HCT116 (cell line): ENCODE measurements around the gene BFSP2.

ENCODE experiments used
- CEBPB ChIP-seq: IDR thresholded peaks from 2 replicates; pipeline ENCODE4 v1.6.1; 2012; ENCODE audit warnings: low read depth
- POLR2A ChIP-seq: IDR thresholded peaks from 2 replicates; pipeline ENCODE4 v1.7.0; 2011; ENCODE audit warnings: borderline replicate concordance; ENCODE audit not compliant: insufficient read depth, insufficient read length; ENCODE audit errors: extremely low read depth
- POLR2AphosphoS5 ChIP-seq: IDR thresholded peaks from 2 replicates; pipeline ENCODE4 v1.6.1; 2011; ENCODE audit warnings: mild to moderate bottlenecking, low read depth, low read length, moderate library complexity
- TCF7L2 ChIP-seq: IDR thresholded peaks from 2 replicates; pipeline ENCODE4 v1.7.0; 2011; ENCODE audit warnings: borderline replicate concordance, inconsistent platforms; ENCODE audit not compliant: insufficient read depth, insufficient read length; ENCODE audit errors: extremely low read depth
- ZFX ChIP-seq: fragments of 450-650 bp; IDR thresholded peaks from 2 replicates; pipeline ENCODE4 v1.6.1; 2017
- TF ChIP-seq, protein P1 (sequence below): IDR thresholded peaks from 2 replicates; pipeline ENCODE4 v1.6.1; 2012; ENCODE audit warnings: low read depth
- TF ChIP-seq, protein P2 (sequence below), 3 experiments: fragments of 200-600 bp in 1 of 3; sonication (generic) in 1 of 3; IDR thresholded peaks in 2 of 3; conservative IDR thresholded peaks in 1 of 3; 2 replicates each; pipeline ENCODE4 v1.5.1; 2012 to 2017; ENCODE audit warnings: low read depth in 2 of 3, low read length in 2 of 3, antibody characterized with exemption in 1 of 3, borderline replicate concordance in 1 of 3, control low read depth in 1 of 3, mild to moderate bottlenecking in 1 of 3, mixed read lengths in 1 of 3, mixed run types in 1 of 3, moderate library complexity in 1 of 3; ENCODE audit not compliant: insufficient read depth in 1 of 3

DNA sequence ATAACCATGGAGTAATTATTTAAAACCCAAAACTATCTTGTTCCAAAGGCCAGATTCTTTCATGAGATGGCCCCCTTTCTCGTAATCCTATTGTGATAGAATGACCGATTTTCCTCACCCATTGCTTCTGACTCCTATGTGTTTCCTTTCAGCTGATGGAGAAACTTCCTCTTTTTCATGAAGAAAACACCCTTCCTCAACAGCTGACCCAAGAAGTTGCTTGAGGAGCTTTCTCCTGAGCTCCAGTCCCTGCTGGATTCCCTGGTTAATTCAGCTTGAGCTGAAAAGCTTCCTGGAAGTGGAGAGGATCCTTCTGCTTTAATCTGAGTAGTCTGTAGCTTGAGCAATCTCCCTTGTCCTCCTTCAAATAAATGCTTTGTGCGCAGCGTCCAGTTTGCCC, 75.0 kb downstream of the BFSP2 start:
- TF ChIP-seq, protein P1, sequence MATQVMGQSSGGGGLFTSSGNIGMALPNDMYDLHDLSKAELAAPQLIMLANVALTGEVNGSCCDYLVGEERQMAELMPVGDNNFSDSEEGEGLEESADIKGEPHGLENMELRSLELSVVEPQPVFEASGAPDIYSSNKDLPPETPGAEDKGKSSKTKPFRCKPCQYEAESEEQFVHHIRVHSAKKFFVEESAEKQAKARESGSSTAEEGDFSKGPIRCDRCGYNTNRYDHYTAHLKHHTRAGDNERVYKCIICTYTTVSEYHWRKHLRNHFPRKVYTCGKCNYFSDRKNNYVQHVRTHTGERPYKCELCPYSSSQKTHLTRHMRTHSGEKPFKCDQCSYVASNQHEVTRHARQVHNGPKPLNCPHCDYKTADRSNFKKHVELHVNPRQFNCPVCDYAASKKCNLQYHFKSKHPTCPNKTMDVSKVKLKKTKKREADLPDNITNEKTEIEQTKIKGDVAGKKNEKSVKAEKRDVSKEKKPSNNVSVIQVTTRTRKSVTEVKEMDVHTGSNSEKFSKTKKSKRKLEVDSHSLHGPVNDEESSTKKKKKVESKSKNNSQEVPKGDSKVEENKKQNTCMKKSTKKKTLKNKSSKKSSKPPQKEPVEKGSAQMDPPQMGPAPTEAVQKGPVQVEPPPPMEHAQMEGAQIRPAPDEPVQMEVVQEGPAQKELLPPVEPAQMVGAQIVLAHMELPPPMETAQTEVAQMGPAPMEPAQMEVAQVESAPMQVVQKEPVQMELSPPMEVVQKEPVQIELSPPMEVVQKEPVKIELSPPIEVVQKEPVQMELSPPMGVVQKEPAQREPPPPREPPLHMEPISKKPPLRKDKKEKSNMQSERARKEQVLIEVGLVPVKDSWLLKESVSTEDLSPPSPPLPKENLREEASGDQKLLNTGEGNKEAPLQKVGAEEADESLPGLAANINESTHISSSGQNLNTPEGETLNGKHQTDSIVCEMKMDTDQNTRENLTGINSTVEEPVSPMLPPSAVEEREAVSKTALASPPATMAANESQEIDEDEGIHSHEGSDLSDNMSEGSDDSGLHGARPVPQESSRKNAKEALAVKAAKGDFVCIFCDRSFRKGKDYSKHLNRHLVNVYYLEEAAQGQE: no peak
- TF ChIP-seq, protein P2, sequence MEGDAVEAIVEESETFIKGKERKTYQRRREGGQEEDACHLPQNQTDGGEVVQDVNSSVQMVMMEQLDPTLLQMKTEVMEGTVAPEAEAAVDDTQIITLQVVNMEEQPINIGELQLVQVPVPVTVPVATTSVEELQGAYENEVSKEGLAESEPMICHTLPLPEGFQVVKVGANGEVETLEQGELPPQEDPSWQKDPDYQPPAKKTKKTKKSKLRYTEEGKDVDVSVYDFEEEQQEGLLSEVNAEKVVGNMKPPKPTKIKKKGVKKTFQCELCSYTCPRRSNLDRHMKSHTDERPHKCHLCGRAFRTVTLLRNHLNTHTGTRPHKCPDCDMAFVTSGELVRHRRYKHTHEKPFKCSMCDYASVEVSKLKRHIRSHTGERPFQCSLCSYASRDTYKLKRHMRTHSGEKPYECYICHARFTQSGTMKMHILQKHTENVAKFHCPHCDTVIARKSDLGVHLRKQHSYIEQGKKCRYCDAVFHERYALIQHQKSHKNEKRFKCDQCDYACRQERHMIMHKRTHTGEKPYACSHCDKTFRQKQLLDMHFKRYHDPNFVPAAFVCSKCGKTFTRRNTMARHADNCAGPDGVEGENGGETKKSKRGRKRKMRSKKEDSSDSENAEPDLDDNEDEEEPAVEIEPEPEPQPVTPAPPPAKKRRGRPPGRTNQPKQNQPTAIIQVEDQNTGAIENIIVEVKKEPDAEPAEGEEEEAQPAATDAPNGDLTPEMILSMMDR (IDR thresholded peaks at IDR 0.05 in 2 of 3, conservative IDR thresholded peaks at IDR 0.05 in 1 of 3; ENCODE audit: borderline replicate concordance in 1 of 3, insufficient read depth in 1 of 3, low read depth in 2 of 3, low read length in 2 of 3): no peak
- TF ChIP-seq ZFX (no peak), POLR2AphosphoS5 (no peak), POLR2A (no peak), CEBPB (no peak), TCF7L2 (no peak)
